ENCODE data around the gene DPP10.

DNA sequence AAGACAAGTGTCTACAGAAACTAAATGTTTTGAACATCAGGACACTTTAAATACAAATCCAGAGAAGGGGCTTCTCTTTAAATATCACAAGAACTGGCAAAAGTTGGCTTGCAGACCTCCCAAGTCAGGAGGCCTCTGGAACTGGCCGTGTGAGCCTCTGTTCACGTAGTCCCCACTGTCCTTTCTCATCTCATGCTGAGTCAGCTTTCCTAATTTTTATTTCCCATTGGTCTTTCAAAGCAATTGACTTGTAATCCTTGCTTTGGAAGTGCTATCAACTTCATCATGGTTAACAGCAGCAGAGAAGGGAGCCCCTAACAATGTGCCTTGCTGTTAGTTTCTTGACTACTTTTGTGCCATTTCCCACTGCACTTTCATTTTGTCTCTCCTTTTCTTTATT, 303.3 kb downstream of the DPP10 start:
- TF ChIP-seq RNF2 (conservative IDR thresholded peaks at IDR 0.05; ENCODE audit: low read depth) (no peak), XRCC5 (optimal IDR thresholded peaks at IDR 0.05; ENCODE audit: low read length) (no peak), FOXA1 (IDR thresholded peaks at IDR 0.05) (no peak), FOXA1 (CRISPR knock-in tag; IDR thresholded peaks at IDR 0.05) (no peak), SOX6 (IDR thresholded peaks at IDR 0.05) (no peak), SOX6 (CRISPR knock-in tag; IDR thresholded peaks at IDR 0.05) (no peak), GABPA (IDR thresholded peaks at IDR 0.05; ENCODE audit: low read depth, low read length) (no peak), GABPA (CRISPR knock-in tag; IDR thresholded peaks at IDR 0.05; ENCODE audit: low read depth) (no peak)
- TF ChIP-seq, protein P1, sequence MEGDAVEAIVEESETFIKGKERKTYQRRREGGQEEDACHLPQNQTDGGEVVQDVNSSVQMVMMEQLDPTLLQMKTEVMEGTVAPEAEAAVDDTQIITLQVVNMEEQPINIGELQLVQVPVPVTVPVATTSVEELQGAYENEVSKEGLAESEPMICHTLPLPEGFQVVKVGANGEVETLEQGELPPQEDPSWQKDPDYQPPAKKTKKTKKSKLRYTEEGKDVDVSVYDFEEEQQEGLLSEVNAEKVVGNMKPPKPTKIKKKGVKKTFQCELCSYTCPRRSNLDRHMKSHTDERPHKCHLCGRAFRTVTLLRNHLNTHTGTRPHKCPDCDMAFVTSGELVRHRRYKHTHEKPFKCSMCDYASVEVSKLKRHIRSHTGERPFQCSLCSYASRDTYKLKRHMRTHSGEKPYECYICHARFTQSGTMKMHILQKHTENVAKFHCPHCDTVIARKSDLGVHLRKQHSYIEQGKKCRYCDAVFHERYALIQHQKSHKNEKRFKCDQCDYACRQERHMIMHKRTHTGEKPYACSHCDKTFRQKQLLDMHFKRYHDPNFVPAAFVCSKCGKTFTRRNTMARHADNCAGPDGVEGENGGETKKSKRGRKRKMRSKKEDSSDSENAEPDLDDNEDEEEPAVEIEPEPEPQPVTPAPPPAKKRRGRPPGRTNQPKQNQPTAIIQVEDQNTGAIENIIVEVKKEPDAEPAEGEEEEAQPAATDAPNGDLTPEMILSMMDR (CRISPR knock-in tag; IDR thresholded peaks at IDR 0.05), result no peak
- TF ChIP-seq, protein P2, sequence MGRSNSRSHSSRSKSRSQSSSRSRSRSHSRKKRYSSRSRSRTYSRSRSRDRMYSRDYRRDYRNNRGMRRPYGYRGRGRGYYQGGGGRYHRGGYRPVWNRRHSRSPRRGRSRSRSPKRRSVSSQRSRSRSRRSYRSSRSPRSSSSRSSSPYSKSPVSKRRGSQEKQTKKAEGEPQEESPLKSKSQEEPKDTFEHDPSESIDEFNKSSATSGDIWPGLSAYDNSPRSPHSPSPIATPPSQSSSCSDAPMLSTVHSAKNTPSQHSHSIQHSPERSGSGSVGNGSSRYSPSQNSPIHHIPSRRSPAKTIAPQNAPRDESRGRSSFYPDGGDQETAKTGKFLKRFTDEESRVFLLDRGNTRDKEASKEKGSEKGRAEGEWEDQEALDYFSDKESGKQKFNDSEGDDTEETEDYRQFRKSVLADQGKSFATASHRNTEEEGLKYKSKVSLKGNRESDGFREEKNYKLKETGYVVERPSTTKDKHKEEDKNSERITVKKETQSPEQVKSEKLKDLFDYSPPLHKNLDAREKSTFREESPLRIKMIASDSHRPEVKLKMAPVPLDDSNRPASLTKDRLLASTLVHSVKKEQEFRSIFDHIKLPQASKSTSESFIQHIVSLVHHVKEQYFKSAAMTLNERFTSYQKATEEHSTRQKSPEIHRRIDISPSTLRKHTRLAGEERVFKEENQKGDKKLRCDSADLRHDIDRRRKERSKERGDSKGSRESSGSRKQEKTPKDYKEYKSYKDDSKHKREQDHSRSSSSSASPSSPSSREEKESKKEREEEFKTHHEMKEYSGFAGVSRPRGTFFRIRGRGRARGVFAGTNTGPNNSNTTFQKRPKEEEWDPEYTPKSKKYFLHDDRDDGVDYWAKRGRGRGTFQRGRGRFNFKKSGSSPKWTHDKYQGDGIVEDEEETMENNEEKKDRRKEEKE (IDR thresholded peaks at IDR 0.05), result no peak
- TF ChIP-seq, protein P3, sequence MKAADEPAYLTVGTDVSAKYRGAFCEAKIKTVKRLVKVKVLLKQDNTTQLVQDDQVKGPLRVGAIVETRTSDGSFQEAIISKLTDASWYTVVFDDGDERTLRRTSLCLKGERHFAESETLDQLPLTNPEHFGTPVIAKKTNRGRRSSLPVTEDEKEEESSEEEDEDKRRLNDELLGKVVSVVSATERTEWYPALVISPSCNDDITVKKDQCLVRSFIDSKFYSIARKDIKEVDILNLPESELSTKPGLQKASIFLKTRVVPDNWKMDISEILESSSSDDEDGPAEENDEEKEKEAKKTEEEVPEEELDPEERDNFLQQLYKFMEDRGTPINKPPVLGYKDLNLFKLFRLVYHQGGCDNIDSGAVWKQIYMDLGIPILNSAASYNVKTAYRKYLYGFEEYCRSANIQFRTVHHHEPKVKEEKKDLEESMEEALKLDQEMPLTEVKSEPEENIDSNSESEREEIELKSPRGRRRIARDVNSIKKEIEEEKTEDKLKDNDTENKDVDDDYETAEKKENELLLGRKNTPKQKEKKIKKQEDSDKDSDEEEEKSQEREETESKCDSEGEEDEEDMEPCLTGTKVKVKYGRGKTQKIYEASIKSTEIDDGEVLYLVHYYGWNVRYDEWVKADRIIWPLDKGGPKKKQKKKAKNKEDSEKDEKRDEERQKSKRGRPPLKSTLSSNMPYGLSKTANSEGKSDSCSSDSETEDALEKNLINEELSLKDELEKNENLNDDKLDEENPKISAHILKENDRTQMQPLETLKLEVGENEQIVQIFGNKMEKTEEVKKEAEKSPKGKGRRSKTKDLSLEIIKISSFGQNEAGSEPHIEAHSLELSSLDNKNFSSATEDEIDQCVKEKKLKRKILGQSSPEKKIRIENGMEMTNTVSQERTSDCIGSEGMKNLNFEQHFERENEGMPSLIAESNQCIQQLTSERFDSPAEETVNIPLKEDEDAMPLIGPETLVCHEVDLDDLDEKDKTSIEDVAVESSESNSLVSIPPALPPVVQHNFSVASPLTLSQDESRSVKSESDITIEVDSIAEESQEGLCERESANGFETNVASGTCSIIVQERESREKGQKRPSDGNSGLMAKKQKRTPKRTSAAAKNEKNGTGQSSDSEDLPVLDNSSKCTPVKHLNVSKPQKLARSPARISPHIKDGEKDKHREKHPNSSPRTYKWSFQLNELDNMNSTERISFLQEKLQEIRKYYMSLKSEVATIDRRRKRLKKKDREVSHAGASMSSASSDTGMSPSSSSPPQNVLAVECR (CRISPR knock-in tag; IDR thresholded peaks at IDR 0.05; ENCODE audit: borderline replicate concordance), result no peak

All from HepG2 (cell line).